ENCODE results near the gene PIK3R1. TPM values are rescaled to one million over a fixed set of nuclear protein-coding genes. Genes with fewer than 3 reads are reported as not detected.

PIK3R1 gene
- total RNA-seq, 2 donors from 2014 or later = 61.8 to 127 TPM

GRCh38 chr5:68299575-68299974, 84.0 kb downstream of the PIK3R1 start:
- no peak for ATAC-seq
- intact Hi-C loops (cut with DNase I) = loop anchor here (10.0 kb wide), 2 partner anchors 345 to 665 kb away; no protein-coding TSS in a partner anchor

DNA sequence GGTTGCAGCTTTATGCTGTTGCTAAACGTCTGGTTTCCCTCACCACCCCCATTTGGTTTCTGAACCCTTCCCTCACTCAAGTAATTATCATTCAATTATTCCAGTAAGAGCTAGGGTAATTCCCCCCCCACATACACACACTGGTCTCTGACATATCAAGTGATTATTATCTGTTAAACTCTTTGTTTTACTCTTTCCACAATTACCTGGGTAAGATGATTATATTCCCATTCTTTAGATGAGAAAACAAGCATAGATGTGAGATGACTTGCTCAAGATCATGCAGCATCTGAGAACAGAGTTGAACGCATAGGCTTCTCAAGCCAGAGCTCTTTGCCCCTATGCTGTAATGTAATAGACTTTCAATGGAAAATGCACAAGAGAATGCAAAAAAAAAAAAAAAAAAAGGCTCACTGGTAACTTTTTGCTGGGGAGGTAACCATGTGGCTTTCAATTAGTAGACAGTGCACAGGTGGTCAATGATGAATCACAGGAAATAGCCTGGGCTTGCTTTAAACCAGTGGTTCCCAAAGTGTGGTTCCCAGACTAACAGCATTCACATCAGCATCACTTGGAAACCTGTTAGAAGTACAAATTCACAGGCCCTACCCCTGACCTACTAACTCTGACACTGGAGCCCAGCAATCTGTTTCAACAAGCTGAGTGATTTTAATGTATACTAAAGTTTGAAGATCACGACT, 87.6 kb downstream of the PIK3R1 start:
- intact Hi-C loops (cut with DNase I) = no loop called here
- ATAC-seq (peak; percentile 27 to 42), DNase-seq (no peak)

More at GRCh38 chr5:68299575-68299974, 84.0 kb downstream of the PIK3R1 start:
- no peak for DNase-seq

GRCh38 chr5:68303754-68304420, 88.3 kb downstream of the PIK3R1 start:
- peak in 1 of 2 donors; percentile 84 for ATAC-seq
- intact Hi-C loops (cut with DNase I) = no loop called here
- no peak for DNase-seq

GRCh38 chr5:68304421-68305052, 89.0 kb downstream of the PIK3R1 start:
- ATAC-seq (peak in 1 of 2 donors; percentile 80), DNase-seq (no peak)
- intact Hi-C loops (cut with DNase I) = no loop called here

DNA sequence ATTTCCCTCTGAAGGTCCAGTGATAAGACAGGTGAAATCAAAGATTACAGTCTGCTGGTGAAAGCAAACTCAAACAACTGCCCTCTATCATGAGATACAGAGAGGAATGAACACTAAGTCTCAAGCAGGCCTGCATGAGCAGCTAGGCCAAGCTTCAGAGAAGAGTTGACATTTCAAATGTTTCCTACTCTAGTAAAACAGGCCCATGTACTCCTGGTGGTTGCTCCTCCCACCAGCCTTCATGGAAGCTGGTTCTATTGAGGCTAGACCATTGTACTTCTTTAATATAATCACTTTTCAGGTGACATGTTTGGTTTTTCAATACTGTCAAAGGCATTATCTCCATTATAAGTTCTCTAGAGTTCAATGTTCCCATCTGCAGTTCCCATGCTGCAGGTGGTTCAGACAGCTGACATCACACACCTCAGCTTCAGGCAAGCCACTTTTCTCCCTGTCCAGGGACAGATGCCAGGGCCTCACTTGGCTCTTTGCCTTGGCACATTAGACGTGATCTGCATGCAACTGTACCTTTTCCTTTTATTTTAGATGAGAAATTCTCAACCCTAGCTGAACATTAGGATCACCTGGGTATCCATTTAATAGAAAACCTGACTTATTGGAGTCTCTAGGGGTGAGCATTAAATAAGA, 89.8 kb downstream of the PIK3R1 start:
- no peak for ATAC-seq
- intact Hi-C loops (cut with DNase I) = no loop called here
- DNase-seq = no peak

GRCh38 chr5:68306361-68307014, 90.9 kb downstream of the PIK3R1 start:
- intact Hi-C loops (cut with DNase I) = no loop called here
- no peak for DNase-seq
- ATAC-seq = no peak

DNA sequence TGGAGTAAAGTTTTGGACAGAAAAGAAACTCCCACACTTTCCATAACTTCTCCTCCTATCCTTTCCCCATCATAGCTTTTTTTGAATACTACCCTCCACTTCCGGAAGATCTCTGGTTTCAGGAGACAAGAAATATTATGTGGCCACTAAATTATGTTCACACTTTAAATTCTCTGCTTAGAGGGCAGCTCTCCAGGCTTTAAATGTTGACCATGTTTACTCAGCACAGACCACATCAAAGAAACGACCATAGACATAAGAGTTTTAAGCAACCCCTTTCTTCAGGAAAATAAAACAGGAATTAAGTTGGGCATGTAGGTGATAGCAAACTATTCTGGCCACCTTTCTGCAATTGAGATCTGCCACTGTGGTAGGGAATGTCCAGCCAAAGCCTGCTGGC, 97.8 kb downstream of the PIK3R1 start:
- ATAC-seq (no peak), DNase-seq (no peak)
- intact Hi-C loops (cut with DNase I) = loop anchor here in 1 of 2 donors (10.0 kb wide), 1 partner anchor 61 kb away; no protein-coding TSS in a partner anchor

GRCh38 chr5:68314465-68314864, 98.9 kb downstream of the PIK3R1 start:
- intact Hi-C loops (cut with DNase I) = loop anchor here in 1 of 2 donors (10.0 kb wide), 1 partner anchor 60 kb away; no protein-coding TSS in a partner anchor
- no peak for ATAC-seq
- DNase-seq = no peak

DNA sequence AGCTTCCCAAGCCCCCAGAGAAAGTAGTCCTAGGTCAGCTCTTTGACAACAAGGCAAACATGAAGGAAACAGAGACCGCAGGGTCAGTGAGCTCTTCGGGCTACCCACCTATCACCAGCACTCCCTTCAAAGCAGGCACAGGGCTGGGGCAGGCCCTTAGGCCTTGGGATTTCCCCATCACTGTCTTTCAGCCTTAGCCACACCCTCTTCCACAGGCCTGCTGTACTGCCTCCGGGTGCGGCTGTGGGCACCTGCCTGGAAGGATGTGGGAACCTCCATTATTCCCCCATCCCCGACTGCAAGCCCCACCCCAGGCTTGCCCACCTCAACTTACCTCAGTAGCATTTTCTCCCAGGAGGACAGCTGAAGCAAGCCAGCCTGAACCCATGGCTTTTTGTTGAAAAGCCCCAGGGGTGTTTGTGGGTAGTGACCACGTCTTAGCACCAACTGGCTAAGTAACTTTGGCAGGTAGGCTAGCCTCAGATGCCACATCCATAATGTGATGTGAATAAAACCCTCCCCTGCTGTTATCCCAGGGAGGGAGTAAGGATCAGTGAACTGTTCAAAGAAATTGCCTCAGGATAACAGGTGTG, 100.2 kb downstream of the PIK3R1 start:
- DNase-seq (no peak), ATAC-seq (no peak)
- intact Hi-C loops (cut with DNase I) = loop anchor here in 1 of 2 donors (10.0 kb wide), 1 partner anchor 59 kb away; no protein-coding TSS in a partner anchor

- no peak for DNase-seq
- ATAC-seq = no peak
- intact Hi-C loops (cut with DNase I) = loop anchor here in 1 of 2 donors (10.0 kb wide), 1 partner anchor 58 kb away; no protein-coding TSS in a partner anchor
Observed at GRCh38 chr5:68316469-68316868, 100.9 kb downstream of the PIK3R1 start.

GRCh38 chr5:68317646-68318045, 102.1 kb downstream of the PIK3R1 start:
- ATAC-seq (no peak), DNase-seq (no peak)
- intact Hi-C loops (cut with DNase I) = loop anchor here in 1 of 2 donors (10.0 kb wide), 1 partner anchor 57 kb away; no protein-coding TSS in a partner anchor

DNA sequence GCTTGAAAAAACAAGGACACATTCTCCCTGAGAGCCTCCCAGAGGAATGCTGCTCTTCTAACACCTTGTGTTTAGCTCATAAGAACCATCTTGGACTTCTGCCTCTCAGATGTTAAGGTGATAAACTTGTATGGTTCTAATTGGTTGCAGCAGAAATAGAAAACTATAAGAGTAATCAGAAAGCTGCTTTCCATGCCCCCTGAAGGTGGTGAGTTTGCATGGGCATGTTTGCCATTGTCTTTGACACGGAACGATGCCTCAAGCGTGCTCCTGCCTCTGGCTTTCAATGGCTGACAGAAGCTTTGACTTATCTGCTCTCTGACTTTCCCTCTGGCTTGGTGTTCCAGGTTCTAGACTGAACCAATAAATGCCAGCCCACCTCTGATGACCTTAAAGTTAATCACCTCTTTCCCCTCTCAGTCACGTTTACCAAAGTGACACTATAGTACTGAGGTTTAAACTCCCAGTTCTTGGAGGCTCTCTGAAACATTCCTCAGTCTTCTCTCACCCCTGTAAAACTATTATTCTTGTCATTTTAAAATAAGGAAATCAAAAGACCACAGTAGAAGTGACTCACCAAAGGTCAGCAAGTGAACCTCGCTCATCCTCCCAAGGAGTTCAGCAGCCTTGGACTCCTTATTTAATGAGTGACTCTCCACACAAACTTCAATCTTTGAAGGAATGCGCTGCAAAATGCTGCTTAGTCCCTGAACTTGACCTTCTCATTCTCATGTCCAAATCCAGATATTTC, 103.6 kb downstream of the PIK3R1 start:
- intact Hi-C loops (cut with DNase I) = loop anchor here in 1 of 2 donors (10.0 kb wide), 1 partner anchor 56 kb away; no protein-coding TSS in a partner anchor
- ATAC-seq = peak in 1 of 2 donors; percentile 13

DNA sequence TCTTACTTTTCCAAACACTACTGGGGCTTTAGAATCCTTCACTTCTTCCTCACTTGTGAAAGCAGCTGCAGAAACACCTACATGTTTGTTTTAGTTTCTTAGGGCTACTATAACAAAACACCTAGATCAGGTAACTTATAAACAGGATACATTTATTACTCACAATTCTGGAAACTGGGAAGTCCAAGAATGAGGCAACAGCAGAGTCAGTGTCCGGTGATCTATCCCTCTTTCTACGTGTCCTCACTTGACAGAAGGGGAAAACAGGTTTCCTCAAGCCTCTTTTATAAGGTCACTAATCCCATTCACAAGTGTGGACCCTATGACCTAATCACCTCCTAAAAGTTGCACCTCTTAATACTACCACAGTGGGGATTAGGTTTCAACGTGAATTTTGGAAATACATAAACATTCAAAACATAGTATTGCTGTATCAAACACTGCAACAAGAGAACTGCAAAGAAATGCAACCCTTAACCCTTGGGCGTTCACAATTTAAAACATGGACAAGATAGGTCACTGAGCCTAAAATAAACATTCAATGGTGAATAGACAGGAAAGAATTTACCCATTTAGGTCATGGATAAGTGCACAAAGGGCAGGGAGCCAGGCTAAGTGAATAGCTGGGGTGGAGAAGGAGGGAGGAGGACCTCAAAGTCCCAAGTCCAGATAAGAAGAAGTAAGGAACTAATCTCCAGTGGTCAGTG, 104.3 kb downstream of the PIK3R1 start:
- DNase-seq (no peak), ATAC-seq (peak in 1 of 2 donors; percentile 75)
- intact Hi-C loops (cut with DNase I) = loop anchor here in 1 of 2 donors (10.0 kb wide), 1 partner anchor 55 kb away; no protein-coding TSS in a partner anchor

More for the DNA sequence above, 103.6 kb downstream of the PIK3R1 start:
- DNase-seq = no peak

DNA sequence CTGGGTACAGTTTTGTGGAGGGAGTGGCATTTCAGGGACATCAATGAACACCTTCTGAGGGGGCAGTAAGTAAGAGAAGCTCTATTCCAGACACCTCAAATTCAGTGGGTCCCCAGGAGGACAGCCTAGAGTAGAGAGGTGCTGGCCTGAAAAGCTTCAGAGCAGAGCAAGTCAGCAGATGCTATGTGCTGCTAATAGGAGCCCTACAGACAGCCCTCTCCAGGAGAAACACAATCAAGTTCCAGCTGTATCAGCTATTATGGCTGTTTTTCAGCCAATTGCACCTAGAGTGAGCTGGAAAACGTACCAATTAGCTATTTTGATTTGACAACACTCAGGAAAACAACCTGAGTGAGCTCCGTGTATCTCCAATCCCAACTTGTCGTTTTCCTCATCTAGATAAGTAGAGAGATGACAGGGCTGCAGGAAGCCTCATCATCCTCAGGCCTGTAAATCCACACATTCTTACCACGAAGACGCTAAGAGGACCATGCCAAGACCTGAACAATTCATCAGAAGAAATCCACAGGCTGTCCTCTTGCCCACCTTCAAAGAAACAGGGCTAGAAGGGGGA, 104.9 kb downstream of the PIK3R1 start:
- ATAC-seq (peak in 1 of 2 donors; percentile 53), DNase-seq (no peak)
- intact Hi-C loops (cut with DNase I) = no loop called here

GRCh38 chr5:68325065-68325580, 109.6 kb downstream of the PIK3R1 start:
- DNase-seq (no peak), ATAC-seq (no peak)
- intact Hi-C loops (cut with DNase I) = no loop called here

DNA sequence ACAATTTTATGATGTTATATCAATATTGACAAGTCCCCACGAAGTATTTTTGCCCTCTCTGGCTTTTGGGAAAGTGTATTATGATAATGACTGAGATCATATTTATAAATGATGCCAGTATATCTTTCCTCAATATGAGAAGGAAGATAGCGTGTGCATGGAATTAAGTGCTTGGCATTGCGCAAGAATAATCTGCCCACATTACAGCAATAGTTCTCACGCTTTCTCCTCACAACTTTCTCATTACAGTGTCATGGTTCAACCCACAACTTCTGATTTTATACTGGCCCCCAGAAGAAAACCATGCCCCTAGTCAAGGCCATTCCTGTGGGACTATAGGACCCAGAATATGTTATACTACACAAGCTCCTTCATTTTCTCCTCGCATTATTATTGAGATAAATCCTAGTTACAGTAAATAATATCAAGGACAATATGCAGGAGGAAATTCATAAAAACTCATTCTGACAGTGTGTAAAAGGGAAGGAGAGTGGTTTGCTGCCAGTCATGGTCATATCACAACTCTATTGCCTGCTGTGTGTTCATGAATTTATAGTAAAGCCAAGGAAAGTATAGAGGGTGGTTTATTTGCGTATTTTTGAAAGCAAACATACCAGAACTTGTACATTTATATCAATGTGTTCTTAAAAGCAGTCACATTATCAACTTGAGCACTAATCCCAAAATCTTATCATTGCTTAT, 114.1 kb downstream of the PIK3R1 start:
- intact Hi-C loops (cut with DNase I) = no loop called here
- DNase-seq (no peak), ATAC-seq (peak in 1 of 2 donors; percentile 75)

Measured in left cardiac atrium (tissue), 4 donors.